H9 (cell line): ENCODE results near the gene GNAI1. TPM values are rescaled to one million over a fixed set of nuclear protein-coding genes. Genes with fewer than 3 reads are reported as not detected.

Experiments
- DNase-seq: peaks from one replicate; pipeline ENCODE4 v3.0.0-alpha.2; 2017
- H2AFZ ChIP-seq: one replicate; pipeline ENCODE4 v1.6.1; 2013; ENCODE audit warnings: mild to moderate bottlenecking, low read length, control low read depth, moderate library complexity
- H2AK5ac ChIP-seq: 2 replicates; pipeline ENCODE4 v1.6.1; 2013; ENCODE audit warnings: low read length, control low read depth, mixed read lengths; ENCODE audit not compliant: insufficient read length
- H2BK120ac ChIP-seq: one replicate; pipeline ENCODE4 v1.6.1; 2013; ENCODE audit warnings: low read depth, mild to moderate bottlenecking, low read length, control low read depth, inconsistent platforms; ENCODE audit not compliant: poor library complexity, severe bottlenecking
- H2BK12ac ChIP-seq: 2 replicates; pipeline ENCODE4 v1.6.1; 2013; ENCODE audit warnings: low read length, control low read depth, mixed read lengths, low read depth; ENCODE audit not compliant: insufficient read length
- H2BK15ac ChIP-seq: 2 replicates; pipeline ENCODE4 v1.6.1; 2013; ENCODE audit warnings: low read depth, low read length, control low read depth
- H2BK20ac ChIP-seq: one replicate; pipeline ENCODE4 v1.6.1; 2013; ENCODE audit warnings: low read depth, mild to moderate bottlenecking, low read length, control low read depth, inconsistent platforms; ENCODE audit not compliant: poor library complexity, severe bottlenecking
- H2BK5ac ChIP-seq: 2 replicates; pipeline ENCODE4 v1.6.1; 2013; ENCODE audit warnings: low read length, control low read depth, mixed read lengths; ENCODE audit not compliant: insufficient read length
- H3K14ac ChIP-seq: 2 replicates; pipeline ENCODE4 v1.6.1; 2013; ENCODE audit warnings: low read length, control low read depth; ENCODE audit not compliant: insufficient read depth
- H3K18ac ChIP-seq: 2 replicates; pipeline ENCODE4 v1.6.1; 2013; ENCODE audit warnings: low read depth, mild to moderate bottlenecking, mixed read lengths, low read length, control low read depth; ENCODE audit not compliant: insufficient read length
- H3K23ac ChIP-seq: 2 replicates; pipeline ENCODE4 v1.6.1; 2013; ENCODE audit warnings: low read length, control low read depth, mixed read lengths, low read depth; ENCODE audit not compliant: insufficient read length
- H3K23me2 ChIP-seq: 2 replicates; pipeline ENCODE4 v1.6.1; 2013; ENCODE audit warnings: low read depth, mild to moderate bottlenecking, mixed read lengths, low read length, control low read depth; ENCODE audit not compliant: insufficient read length, poor library complexity, severe bottlenecking
- H3K27ac ChIP-seq: 2 replicates; pipeline ENCODE4 v1.5.1; 2013; ENCODE audit warnings: low read length, control low read depth, mixed read lengths, low read depth; ENCODE audit not compliant: insufficient read length
- H3K27me3 ChIP-seq: 2 replicates; pipeline ENCODE4 v1.6.1; 2013; ENCODE audit warnings: low read length, control low read depth, inconsistent platforms; ENCODE audit not compliant: insufficient read depth
- H3K4ac ChIP-seq: 2 replicates; pipeline ENCODE4 v1.6.1; 2013; ENCODE audit warnings: low read depth, mild to moderate bottlenecking, control low read depth, inconsistent platforms, low read length, moderate library complexity
- H3K4me1 ChIP-seq: 2 replicates; pipeline ENCODE4 v1.6.1; 2013; ENCODE audit warnings: low read length, control low read depth, inconsistent platforms; ENCODE audit not compliant: insufficient read depth
- H3K4me2 ChIP-seq: 2 replicates; pipeline ENCODE4 v1.6.1; 2013; ENCODE audit warnings: low read length, control low read depth, mixed read lengths; ENCODE audit not compliant: insufficient read length, insufficient read depth
- H3K56ac ChIP-seq: 2 replicates; pipeline ENCODE4 v1.6.1; 2013; ENCODE audit warnings: low read depth, mild to moderate bottlenecking, mixed read lengths, low read length, control low read depth; ENCODE audit not compliant: insufficient read length
- H3K79me1 ChIP-seq: 2 replicates; pipeline ENCODE4 v1.6.1; 2013; ENCODE audit warnings: low read depth, mild to moderate bottlenecking, moderate library complexity, low read length, control low read depth, inconsistent platforms; ENCODE audit not compliant: insufficient read depth, poor library complexity, severe bottlenecking
- H3K79me2 ChIP-seq: 2 replicates; pipeline ENCODE4 v1.6.1; 2013; ENCODE audit warnings: low read length, control low read depth, inconsistent platforms; ENCODE audit not compliant: insufficient read depth
- H3K9ac ChIP-seq: 2 replicates; pipeline ENCODE4 v1.6.1; 2013; ENCODE audit warnings: low read length, control low read depth, mixed read lengths; ENCODE audit not compliant: insufficient read length; ENCODE audit errors: extremely low read depth
- H3K9me3 ChIP-seq: one replicate; pipeline ENCODE4 v1.6.1; 2013; ENCODE audit warnings: low read depth, low read length, inconsistent platforms; ENCODE audit not compliant: control insufficient read depth
- H3T11ph ChIP-seq: one replicate; pipeline ENCODE4 v1.6.1; 2013; ENCODE audit warnings: mild to moderate bottlenecking, low read length, control low read depth, inconsistent platforms
- H4K20me1 ChIP-seq: one replicate; pipeline ENCODE4 v1.6.1; 2013; ENCODE audit not compliant: control insufficient read depth, insufficient read length, insufficient read depth
- H4K5ac ChIP-seq: 2 replicates; pipeline ENCODE4 v1.6.1; 2013; ENCODE audit warnings: low read depth, mild to moderate bottlenecking, mixed read lengths, low read length, control low read depth; ENCODE audit not compliant: insufficient read length
- H4K8ac ChIP-seq: replicated peaks from 2 replicates; pipeline ENCODE4 v1.6.1; 2013; ENCODE audit warnings: low read length, control low read depth, mixed read lengths, low read depth; ENCODE audit not compliant: insufficient read length
- H4K91ac ChIP-seq: 2 replicates; pipeline ENCODE4 v1.6.1; 2013; ENCODE audit warnings: low read depth, mild to moderate bottlenecking, moderate library complexity, mixed read lengths, low read length, control low read depth; ENCODE audit not compliant: insufficient read length
- H3K27ac Mint-ChIP-seq, 3 experiments: 2 replicates in 2 of 3; 3 replicates in 1 of 3; pipeline ENCODE4 v1.8.0; 2020 to 2021; ENCODE audit warnings: mixed read lengths in 3 of 3, mild to moderate bottlenecking in 1 of 3, moderate library complexity in 1 of 3
- H3K27me3 Mint-ChIP-seq: 2 replicates; pipeline ENCODE4 v1.8.0; 2021; ENCODE audit warnings: low read depth, mild to moderate bottlenecking, moderate library complexity, mixed read lengths
- H3K36me3 Mint-ChIP-seq, 3 experiments: 2 replicates in 2 of 3; 3 replicates in 1 of 3; pipeline ENCODE4 v1.8.0; 2020 to 2021; ENCODE audit warnings: low read depth in 3 of 3, mixed read lengths in 3 of 3; ENCODE audit not compliant: insufficient read depth in 1 of 3
- H3K4me1 Mint-ChIP-seq, 2 experiments: 2 replicates each; pipeline ENCODE4 v1.8.0; 2020; ENCODE audit warnings: mixed read lengths in 2 of 2
- H3K4me3 Mint-ChIP-seq, 2 experiments: 2 replicates in 1 of 2; 3 replicates in 1 of 2; pipeline ENCODE4 v1.8.0; 2020 to 2021; ENCODE audit warnings: mild to moderate bottlenecking in 2 of 2, mixed read lengths in 2 of 2, moderate library complexity in 1 of 2
- H3K9me3 Mint-ChIP-seq, 2 experiments: 2 replicates in 1 of 2; 3 replicates in 1 of 2; pipeline ENCODE4 v1.8.0; 2020; ENCODE audit warnings: mild to moderate bottlenecking in 2 of 2, mixed read lengths in 2 of 2, moderate library complexity in 1 of 2
- CTCF ChIP-seq: fragments of 200-600 bp; sonication (generic); conservative IDR thresholded peaks from 3 replicates; pipeline ENCODE4 v1.8.0; 2021; ENCODE audit warnings: antibody characterized with exemption, mild to moderate bottlenecking
- WGBS: extraction: QIAGEN DNeasy Blood & Tissue Kit; methylation state at CpG from one replicate; pipeline ENCODE4 v1.1.7; 2013; ENCODE audit warnings: missing lambda C conversion rate, low lambda C conversion rate, mixed read lengths; ENCODE audit not compliant: insufficient read length; ENCODE audit errors: extremely low coverage; 5-methylcytosine and 5-hydroxymethylcytosine counted together
- total RNA-seq: library from RNA; stranded (reverse); gene quantifications from 2 replicates; pipeline ENCODE4 v1.2.1, GENCODE V29; 2021

Gene GNAI1
- total RNA-seq, 1 experiment from 2014 or later: 14.1 TPM

- H2BK12ac ChIP-seq: no peak overlapping the region
- no peak overlapping the region for H3K23ac ChIP-seq
- H3K9ac ChIP-seq: no peak overlapping the region
- H2BK5ac ChIP-seq: no peak overlapping the region
- H3T11ph ChIP-seq: no peak overlapping the region
- H3K14ac ChIP-seq: no peak overlapping the region
- H3K27me3 ChIP-seq: no peaks in the 10 kb centered on the region
- peaks cover 0 to 3% of the 10 kb centered on the region in 2 experiments; a peak in 1 of 4 replicates for H3K4me1 Mint-ChIP-seq
- no peaks in the 10 kb centered on the region for H3K23me2 ChIP-seq
- H3K27ac ChIP-seq: no peak overlapping the region
- no peak overlapping the region for H2BK120ac ChIP-seq
- H2AK5ac ChIP-seq: no peak overlapping the region
- H2BK20ac ChIP-seq: no peak overlapping the region
- no peak overlapping the region for H2BK15ac ChIP-seq
- no peak overlapping the region for H3K4me3 Mint-ChIP-seq
- H4K91ac ChIP-seq: no peak overlapping the region
- H3K4ac ChIP-seq: no peak overlapping the region
- no peak overlapping the region for H3K18ac ChIP-seq
- WGBS: no CpG with 5 or more reads among the region's 11 CpGs
- no peaks in the 10 kb centered on the region for H3K4me1 ChIP-seq
- no peaks in the 10 kb centered on the region for H3K79me2 ChIP-seq
- H2AFZ ChIP-seq: no peak overlapping the region
- H3K9me3 Mint-ChIP-seq: no peaks in the 10 kb centered on the region
- H3K4me2 ChIP-seq: no peak overlapping the region
- H3K79me1 ChIP-seq: no peaks in the 10 kb centered on the region
- no peaks in the 10 kb centered on the region for H4K20me1 ChIP-seq
- no peak overlapping the region for H3K27ac Mint-ChIP-seq
- no peaks in the 10 kb centered on the region for H3K27me3 Mint-ChIP-seq
- no peak for TF ChIP-seq CTCF
- no peak overlapping the region for H3K56ac ChIP-seq
- H4K5ac ChIP-seq: no peak overlapping the region
- DNase-seq: no peak
- H4K8ac ChIP-seq: no peak overlapping the region
- no peaks in the 10 kb centered on the region for H3K9me3 ChIP-seq
- H3K36me3 Mint-ChIP-seq: no peaks in the 10 kb centered on the region; a peak in 1 of 7 replicates
Measured at GRCh38 chr7:80087051-80087770, 47.4 kb upstream of the GNAI1 start.
